Ascending aorta (tissue), 2 donors: ENCODE results near the gene MAPK6. TPM values are rescaled to one million over a fixed set of nuclear protein-coding genes. Genes with fewer than 3 reads are reported as not detected.
"Not testable (repeated sequence)": the region's sequence is repeated elsewhere in the genome, so short reads cannot be mapped to it uniquely, and the experiment has no call there.

Experiments used
- DNase-seq, 2 donors: peaks; one replicate each; pipeline ENCODE4 v3.0.0-alpha.2; 2019; ENCODE audit warnings: low spot score in 2 of 2
- H3K27ac ChIP-seq, 2 donors: fragments of 200-600 bp; sonication (generic); one replicate each; pipeline ENCODE4 v1.5.1; 2016 to 2017; ENCODE audit warnings: mild to moderate bottlenecking in 1 of 2
- H3K27me3 ChIP-seq: fragments of 200-600 bp; sonication (generic); one replicate; pipeline ENCODE4 v1.5.1; 2017
- H3K36me3 ChIP-seq, 2 donors: fragments of 200-600 bp; sonication (generic); one replicate each; pipeline ENCODE4 v1.5.1; 2016
- H3K4me1 ChIP-seq, 2 donors: fragments of 200-600 bp; sonication (generic); one replicate each; pipeline ENCODE4 v1.5.1; 2016 to 2017; ENCODE audit warnings: mild to moderate bottlenecking in 1 of 2
- H3K4me3 ChIP-seq, 2 donors: fragments of 200-600 bp; sonication (generic); one replicate each; pipeline ENCODE4 v1.5.1; 2016 to 2017; ENCODE audit warnings: mild to moderate bottlenecking in 1 of 2
- H3K9me3 ChIP-seq, 2 donors: fragments of 200-600 bp; sonication (generic); one replicate each; pipeline ENCODE4 v1.5.1; 2016
- CTCF ChIP-seq, 3 experiments: fragments of 200-600 bp in 2 of 3; fragments of 450-650 bp in 1 of 3; sonication (generic) in 2 of 3; IDR thresholded peaks; one replicate each; pipeline ENCODE4 v1.5.1; 2016 to 2019; ENCODE audit warnings: antibody characterized with exemption in 3 of 3, mild to moderate bottlenecking in 1 of 3, moderate library complexity in 1 of 3
- intact Hi-C: fragments of 100-400 bp; cut with DNase I; formaldehyde crosslinking; loops from one replicate; pipeline ENCODE4 v1.15.1; 2023
- total RNA-seq: library from RNA; depleted of rRNA; stranded (reverse); fragments of >200 nt; gene quantifications from one replicate; pipeline ENCODE4 v1.1.0, GENCODE V29; 2016

MAPK6 gene
- total RNA-seq, 1 donor from 2014 or later: 32.1 TPM

GRCh38 chr15:52039925-52040781 lies 21.1 kb downstream of the MAPK6 start:
- H3K9me3 ChIP-seq: no peaks in the 10 kb centered on the region
- intact Hi-C loops: no loop called here
- no peak for DNase-seq
- no peak overlapping the region for H3K27ac ChIP-seq
- TF ChIP-seq CTCF (IDR thresholded peaks at IDR 0.05): no peak
- H3K4me1 ChIP-seq: peaks cover 0 to 11% of the 10 kb centered on the region in 2 donors
- no peak overlapping the region for H3K4me3 ChIP-seq
- H3K36me3 ChIP-seq: no peaks in the 10 kb centered on the region
- no peaks in the 10 kb centered on the region for H3K27me3 ChIP-seq

- Histone ChIP-seq H3K9me3 (no peaks in the 10 kb centered on the region), H3K36me3 (no peaks in the 10 kb centered on the region), H3K27ac (no peak overlapping the region), H3K27me3 (no peaks in the 10 kb centered on the region), H3K4me1 (peaks cover 0 to 11% of the 10 kb centered on the region in 2 donors), H3K4me3 (no peak overlapping the region)
- intact Hi-C loops: no loop called here
- no peak for DNase-seq
- TF ChIP-seq CTCF (IDR thresholded peaks at IDR 0.05): no peak
Observed at GRCh38 chr15:52042051-52042851, 23.2 kb downstream of the MAPK6 start.

GRCh38 chr15:52045795-52046298 lies 26.8 kb downstream of the MAPK6 start:
- TF ChIP-seq CTCF (IDR thresholded peaks at IDR 0.05): peak in 1 of 3 experiments; percentile 32
- H3K9me3 ChIP-seq, H3K27me3 ChIP-seq, intact Hi-C loops, H3K4me1 ChIP-seq, H3K27ac ChIP-seq, H3K36me3 ChIP-seq, DNase-seq, H3K4me3 ChIP-seq: not testable (repeated sequence)

- intact Hi-C loops, DNase-seq, H3K27me3 ChIP-seq, H3K36me3 ChIP-seq, H3K27ac ChIP-seq, H3K4me1 ChIP-seq, H3K4me3 ChIP-seq, H3K9me3 ChIP-seq: not testable (repeated sequence)
Observed at GRCh38 chr15:52046552-52046951, 27.5 kb downstream of the MAPK6 start.

- no peaks in the 10 kb centered on the region for H3K4me1 ChIP-seq
- H3K27ac ChIP-seq: no peak overlapping the region
- TF ChIP-seq CTCF (IDR thresholded peaks at IDR 0.05): no peak
- H3K9me3 ChIP-seq: no peaks in the 10 kb centered on the region
- no peak overlapping the region for H3K4me3 ChIP-seq
- peaks cover 9 to 28% of the 10 kb centered on the region in 2 donors for H3K36me3 ChIP-seq
- DNase-seq: no peak
- no peaks in the 10 kb centered on the region for H3K27me3 ChIP-seq
- intact Hi-C loops: no loop called here
Observed at GRCh38 chr15:52050416-52050815, 31.4 kb downstream of the MAPK6 start.
